Retina (tissue), 1 donor: ENCODE results near the gene R3HDM2.

ENCODE experiments used
- DNase-seq: peaks from one replicate; pipeline ENCODE4 v3.0.0-alpha.2; 2016

R3HDM2 gene

DNA sequence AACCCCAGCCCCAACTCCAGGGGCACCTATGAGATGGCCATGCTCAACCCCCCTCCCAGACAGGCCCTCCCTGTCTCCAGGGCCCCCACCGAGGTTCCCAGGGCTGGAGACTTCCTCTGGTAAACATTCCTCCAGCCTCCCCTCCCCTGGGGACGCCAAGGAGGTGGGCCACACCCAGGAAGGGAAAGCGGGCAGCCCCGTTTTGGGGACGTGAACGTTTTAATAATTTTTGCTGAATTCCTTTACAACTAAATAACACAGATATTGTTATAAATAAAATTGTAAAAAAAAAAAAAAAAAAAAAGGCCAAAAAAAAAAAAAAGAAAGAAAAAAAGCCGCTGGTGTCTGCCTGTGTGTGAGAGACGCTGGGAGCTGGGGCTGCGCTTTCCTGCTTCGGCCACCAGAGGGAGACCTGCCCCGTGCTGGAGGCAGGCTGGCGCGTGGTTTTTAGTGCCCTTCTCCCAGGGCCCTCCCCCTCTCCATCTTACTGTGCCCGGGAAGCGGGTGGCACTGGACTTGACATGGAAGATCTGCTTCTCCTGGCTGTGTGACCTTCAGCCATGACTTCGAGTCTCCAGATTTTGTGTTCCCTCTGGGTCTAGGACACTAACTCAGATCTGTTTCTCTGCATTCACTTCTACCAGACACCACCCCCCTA is 217.7 kb downstream of the R3HDM2 start:
- peak; percentile 92 for DNase-seq

GRCh38 chr12:57212701-57213057 is 218.2 kb downstream of the R3HDM2 start:
- no peak for DNase-seq

DNA sequence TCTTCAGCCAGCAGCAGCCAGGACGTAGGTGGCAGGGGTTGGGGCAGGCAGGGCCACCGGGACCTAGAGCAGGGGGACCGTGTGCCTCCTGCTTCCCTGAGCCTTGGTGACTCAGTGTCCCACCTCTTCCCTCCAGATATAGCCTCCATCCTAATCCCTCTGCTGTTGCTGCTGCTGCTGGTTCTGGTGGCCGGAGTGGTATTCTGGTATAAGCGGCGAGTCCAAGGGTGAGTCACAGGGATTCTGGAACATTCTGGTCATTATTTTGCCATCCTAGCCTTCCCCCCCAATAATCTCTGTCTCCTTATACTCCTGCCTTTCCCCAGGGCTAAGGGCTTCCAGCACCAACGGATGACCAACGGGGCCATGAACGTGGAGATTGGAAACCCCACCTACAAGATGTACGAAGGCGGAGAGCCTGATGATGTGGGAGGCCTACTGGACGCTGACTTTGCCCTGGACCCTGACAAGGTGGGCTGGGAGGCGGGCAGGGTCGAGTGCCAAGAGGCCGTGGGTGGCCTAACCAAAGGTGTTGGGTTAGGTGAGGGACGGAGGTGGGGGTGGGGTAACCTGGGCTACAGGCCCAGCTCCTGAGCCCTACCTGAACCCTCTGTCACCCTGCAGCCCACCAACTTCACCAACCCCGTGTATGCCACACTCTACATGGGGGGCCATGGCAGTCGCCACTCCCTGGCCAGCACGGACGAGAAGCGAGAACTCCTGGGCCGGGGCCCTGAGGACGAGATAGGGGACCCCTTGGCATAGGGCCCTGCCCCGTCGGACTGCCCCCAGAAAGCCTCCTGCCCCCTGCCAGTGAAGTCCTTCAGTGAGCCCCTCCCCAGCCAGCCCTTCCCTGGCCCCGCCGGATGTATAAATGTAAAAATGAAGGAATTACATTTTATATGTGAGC is 218.8 kb downstream of the R3HDM2 start:
- DNase-seq, result no peak

- no peak for DNase-seq
Observed at GRCh38 chr12:57210926-57211692, 219.7 kb downstream of the R3HDM2 start.

DNA sequence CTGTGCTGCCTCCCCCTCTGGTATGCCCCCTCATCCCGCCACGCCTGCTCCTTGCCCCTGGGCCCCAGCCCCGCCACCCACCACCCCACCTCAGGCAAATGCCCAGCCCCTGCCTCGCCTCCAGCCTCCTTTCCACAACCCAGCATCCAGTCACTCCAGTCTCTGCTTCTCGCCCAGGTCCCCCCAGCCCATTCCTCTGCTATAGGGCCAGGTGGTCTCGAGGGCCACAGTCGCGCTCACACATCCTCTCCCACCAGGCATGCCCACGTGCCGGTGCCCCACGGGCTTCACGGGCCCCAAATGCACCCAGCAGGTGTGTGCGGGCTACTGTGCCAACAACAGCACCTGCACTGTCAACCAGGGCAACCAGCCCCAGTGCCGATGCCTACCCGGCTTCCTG is 220.4 kb downstream of the R3HDM2 start:
- no peak for DNase-seq

- no peak for DNase-seq
Observed at GRCh38 chr12:57209916-57210315, 220.9 kb downstream of the R3HDM2 start.

DNA sequence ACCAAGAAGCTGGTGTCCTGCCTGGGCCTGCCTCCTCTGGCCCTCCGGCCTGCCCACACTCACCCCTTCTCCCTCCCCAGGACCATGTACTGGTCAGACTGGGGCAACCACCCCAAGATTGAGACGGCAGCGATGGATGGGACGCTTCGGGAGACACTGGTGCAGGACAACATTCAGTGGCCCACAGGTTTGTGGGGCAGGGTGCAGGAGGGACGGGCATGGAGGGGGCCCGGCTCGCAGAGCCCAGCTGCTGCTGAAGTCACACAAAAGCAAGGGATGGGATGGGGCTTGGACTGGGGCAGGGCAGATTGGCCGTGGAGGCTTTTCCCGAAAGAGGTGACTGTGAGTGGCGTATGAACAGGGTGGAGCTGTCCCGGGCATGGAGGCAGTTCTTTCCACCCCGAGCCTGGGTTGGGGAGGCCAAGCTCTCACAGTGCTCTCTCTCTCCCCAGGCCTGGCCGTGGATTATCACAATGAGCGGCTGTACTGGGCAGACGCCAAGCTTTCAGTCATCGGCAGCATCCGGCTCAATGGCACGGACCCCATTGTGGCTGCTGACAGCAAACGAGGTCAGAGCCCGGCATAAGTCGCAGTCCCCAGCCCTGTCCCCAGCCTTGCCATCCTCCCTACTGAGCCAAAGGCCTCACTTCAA is 222.1 kb downstream of the R3HDM2 start:
- DNase-seq, result no peak

DNA sequence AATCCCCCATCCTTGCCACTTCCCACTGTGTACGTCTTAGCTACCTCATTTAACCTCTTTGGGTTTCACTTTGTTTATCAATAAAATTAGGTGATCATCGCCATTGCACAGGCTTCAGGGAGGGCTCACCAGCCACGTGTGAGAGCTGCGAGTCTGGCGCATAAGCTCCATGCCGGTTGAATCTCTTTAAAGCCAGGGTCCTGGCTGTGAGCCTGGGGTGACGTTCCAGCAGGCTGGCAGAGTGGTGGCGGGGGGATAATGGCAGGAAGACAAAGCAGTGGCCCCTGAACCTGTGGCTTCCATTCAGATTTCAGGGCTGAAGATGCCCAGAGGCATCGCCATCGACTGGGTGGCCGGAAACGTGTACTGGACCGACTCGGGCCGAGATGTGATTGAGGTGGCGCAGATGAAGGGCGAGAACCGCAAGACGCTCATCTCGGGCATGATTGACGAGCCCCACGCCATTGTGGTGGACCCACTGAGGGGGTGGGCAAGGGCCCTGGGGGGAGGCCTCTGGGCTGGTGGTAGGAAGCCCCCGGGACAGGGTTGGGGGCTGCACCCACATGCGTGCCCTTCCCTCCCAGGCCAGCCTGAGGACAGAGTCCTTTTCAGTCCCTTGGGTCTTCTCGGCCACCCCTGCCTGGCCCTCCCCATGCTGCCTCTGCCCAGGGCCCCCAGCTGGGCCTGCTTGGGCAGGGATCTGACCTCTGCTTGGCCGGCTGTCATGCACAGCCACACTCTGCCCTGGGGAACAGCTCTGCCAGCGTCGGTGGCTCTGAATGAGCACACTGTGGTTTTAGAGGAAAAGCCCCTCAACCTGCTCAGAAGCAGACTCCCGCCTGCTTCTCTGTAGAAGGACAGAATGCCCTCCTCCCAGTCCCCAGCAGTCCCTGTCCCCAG is 222.9 kb downstream of the R3HDM2 start:
- no peak for DNase-seq

DNA sequence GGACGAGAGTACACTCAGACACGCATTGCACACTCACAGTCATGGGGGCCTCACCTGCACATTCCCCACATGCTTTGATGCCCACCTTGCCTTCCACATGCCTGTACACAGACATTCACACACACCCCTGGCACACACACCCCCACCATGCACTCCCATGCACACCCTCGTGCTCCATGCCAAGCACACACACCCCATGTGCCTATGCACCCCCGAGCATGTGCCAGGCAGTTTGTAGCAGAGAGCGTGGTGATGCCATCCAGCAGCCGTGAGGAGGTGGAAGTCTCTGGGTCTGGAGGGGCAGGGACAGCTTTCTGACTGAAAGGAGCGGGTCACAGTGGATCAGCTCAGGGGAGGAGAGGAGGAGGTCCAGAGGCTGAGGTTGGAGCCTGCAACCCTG is 224.9 kb downstream of the R3HDM2 start:
- no peak for DNase-seq

- DNase-seq, result no peak
Observed at GRCh38 chr12:57205186-57205585, 225.7 kb downstream of the R3HDM2 start.

DNA sequence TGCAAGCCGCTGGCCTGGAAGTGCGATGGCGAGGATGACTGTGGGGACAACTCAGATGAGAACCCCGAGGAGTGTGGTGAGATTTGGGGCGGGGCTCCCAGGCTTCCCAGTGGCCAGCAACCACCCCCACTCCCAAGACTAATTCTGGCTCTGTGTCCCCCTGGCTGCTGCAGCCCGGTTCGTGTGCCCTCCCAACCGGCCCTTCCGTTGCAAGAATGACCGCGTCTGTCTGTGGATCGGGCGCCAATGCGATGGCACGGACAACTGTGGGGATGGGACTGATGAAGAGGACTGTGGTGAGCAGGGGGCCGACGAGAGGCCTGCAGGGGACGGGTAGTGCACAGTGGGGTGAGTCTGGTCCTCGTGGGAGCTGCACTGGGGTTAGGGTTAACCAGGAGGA is 226.4 kb downstream of the R3HDM2 start:
- no peak for DNase-seq

DNA sequence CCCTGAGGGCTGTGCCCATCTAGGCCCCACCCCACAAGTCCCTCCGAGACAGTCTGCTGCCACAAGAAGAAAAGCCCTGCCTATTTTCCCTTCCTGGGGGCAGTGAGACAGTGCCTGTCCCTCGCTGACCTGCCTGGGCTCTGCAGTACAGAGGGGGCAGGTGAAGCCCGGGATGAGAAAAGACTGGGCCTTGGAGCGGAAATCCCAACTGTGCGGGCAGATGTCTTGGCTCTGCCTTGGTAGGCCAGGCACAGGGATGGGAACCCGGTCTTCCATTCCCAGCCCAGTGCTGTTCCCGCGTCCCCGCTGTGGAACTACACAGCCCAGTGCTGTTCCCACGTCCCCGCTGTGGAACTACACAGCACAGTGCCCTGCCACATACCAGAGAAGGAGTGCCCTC is 227.1 kb downstream of the R3HDM2 start:
- DNase-seq, result no peak
